Heart left ventricle (tissue), 13 donors: ENCODE results near the gene AKAP10.

ENCODE experiments used
- POLR2A ChIP-seq, 2 donors: fragments of 450-650 bp; IDR thresholded peaks; one replicate each; pipeline ENCODE4 v1.6.1; 2017; ENCODE audit warnings: antibody characterized with exemption in 2 of 2, mild to moderate bottlenecking in 2 of 2, moderate library complexity in 2 of 2
- TF ChIP-seq, protein P1 (sequence below), 12 donors: fragments of 200-600 bp; sonication (generic) in 4 of 12; IDR thresholded peaks; one replicate each; pipeline versions ENCODE4 v1.5.0 to v1.8.0; 2018 to 2022; ENCODE audit warnings: antibody characterized with exemption in 12 of 12, mild to moderate bottlenecking in 5 of 12
- donor health status: ischemic (EF 13 %, LVEDD 7.1; RV severe dilation, severe dysfunction).
- donor health status: DM: no; HTN: yes; CAD: no.
- donor health status: DM: no; HTN: no; CAD: no.
- donor health status: ischemic (EF 25% LVEDD 6.9; RV normal size, moderate dysfunction).
- donor health status: ischemic (EF 25% LVEDD 5.7; RV mildly dilated, moderate dysfunction).
- donor health status: ischemic (EF 35%, LVEDD 5.7; RV mildly dilated, moderate dysfunction).
- donor health status: nonischemic (EF 11% LVEDD 7.7; RV severe dilation, severe dysfunction).
- donor health status: DM: yes; HTN: yes; CAD: no.
- donor health status: PGD.
- donor health status: ischemic (EF 29% LVEDD 5.4; RV normal size, mild dysfunction).
- donor health status: nonischemic (EF 23%, LVEDD 6.1; RV moderate dilation, normal function).

DNA sequence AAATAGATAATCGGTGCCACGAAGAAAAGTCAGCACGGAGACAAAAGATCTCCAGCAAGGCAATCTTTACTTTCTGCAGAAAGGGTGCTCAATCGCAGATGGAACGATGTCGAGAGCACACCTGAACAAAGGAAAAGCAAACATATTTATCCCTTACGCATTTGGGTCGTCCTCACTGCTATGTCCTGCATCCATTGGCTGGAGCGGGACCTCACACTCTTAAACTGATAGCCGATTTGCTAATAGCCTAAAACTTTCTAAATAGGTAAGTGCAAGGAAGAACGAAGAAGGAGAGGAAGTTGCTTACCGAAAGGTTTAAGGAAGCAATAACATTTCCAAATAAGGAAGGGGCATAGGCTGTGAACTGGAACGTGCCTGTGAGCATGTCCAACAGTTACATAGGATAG is 1.2 kb upstream of the AKAP10 start:
- TF ChIP-seq, protein P1, sequence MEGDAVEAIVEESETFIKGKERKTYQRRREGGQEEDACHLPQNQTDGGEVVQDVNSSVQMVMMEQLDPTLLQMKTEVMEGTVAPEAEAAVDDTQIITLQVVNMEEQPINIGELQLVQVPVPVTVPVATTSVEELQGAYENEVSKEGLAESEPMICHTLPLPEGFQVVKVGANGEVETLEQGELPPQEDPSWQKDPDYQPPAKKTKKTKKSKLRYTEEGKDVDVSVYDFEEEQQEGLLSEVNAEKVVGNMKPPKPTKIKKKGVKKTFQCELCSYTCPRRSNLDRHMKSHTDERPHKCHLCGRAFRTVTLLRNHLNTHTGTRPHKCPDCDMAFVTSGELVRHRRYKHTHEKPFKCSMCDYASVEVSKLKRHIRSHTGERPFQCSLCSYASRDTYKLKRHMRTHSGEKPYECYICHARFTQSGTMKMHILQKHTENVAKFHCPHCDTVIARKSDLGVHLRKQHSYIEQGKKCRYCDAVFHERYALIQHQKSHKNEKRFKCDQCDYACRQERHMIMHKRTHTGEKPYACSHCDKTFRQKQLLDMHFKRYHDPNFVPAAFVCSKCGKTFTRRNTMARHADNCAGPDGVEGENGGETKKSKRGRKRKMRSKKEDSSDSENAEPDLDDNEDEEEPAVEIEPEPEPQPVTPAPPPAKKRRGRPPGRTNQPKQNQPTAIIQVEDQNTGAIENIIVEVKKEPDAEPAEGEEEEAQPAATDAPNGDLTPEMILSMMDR (IDR thresholded peaks at IDR 0.05), result no peak
- TF ChIP-seq POLR2A (IDR thresholded peaks at IDR 0.05), result no peak
